22Rv1 (cell line): ENCODE results near the gene HSPA2.
"Not testable (repeated sequence)": the region's sequence is repeated elsewhere in the genome, so short reads cannot be mapped to it uniquely, and the experiment has no call there.

ENCODE experiments used
- CTCF ChIP-seq: fragments of 450-650 bp; IDR thresholded peaks from 2 replicates; pipeline ENCODE4 v1.5.1; 2017; ENCODE audit warnings: mild to moderate bottlenecking
- ZFX ChIP-seq: fragments of 450-650 bp; IDR thresholded peaks from 2 replicates; pipeline ENCODE4 v1.6.1; 2017; ENCODE audit warnings: antibody characterized with exemption, borderline replicate concordance

- not testable (repeated sequence) for TF ChIP-seq CTCF, ZFX
Measured at GRCh38 chr14:64558216-64558615, 17.7 kb downstream of the HSPA2 start.
